HG02588 (cell line): ENCODE data around the gene PNMA8B.

ENCODE experiments used
- ATAC-seq: cut with Tn5 transposase; IDR thresholded peaks from one replicate; pipeline ENCODE4 v1.9.1; 2021; ENCODE audit warnings: mild to moderate bottlenecking, moderate library complexity; ENCODE audit not compliant: unreplicated experiment

PNMA8B gene

DNA sequence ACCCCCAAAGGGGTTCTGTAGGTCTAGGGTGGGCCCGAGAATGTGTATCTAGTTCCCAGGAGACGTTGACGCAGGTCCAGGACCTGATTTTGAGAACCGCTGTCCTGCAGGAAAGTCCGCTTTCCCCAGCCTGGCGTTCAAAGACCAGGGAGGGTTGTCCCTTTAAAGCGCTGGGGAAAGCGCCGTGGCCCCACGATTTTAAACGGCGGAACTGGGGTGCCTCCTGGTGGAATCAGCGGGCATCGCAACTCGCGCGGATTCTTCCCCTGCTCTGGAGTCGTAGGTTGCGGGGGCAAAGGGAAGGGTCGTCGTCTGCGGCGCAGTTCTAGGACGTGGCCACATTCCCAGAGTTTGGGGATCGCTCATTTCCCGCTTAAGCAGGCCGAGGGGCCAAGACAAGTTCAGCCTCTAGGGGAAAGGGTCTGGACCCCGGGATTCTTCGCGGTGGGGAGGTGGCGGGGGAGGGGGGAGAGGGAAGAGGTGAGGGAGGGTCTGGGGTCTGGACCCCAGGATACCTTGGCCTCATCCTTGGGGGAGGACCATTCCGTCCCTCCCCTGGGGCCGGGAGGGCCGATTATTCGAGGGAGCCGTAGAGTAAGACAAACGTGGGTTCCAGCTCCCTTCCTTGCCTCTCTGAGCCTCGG lies 7.7 kb downstream of the PNMA8B start:
- ATAC-seq: no peak

DNA sequence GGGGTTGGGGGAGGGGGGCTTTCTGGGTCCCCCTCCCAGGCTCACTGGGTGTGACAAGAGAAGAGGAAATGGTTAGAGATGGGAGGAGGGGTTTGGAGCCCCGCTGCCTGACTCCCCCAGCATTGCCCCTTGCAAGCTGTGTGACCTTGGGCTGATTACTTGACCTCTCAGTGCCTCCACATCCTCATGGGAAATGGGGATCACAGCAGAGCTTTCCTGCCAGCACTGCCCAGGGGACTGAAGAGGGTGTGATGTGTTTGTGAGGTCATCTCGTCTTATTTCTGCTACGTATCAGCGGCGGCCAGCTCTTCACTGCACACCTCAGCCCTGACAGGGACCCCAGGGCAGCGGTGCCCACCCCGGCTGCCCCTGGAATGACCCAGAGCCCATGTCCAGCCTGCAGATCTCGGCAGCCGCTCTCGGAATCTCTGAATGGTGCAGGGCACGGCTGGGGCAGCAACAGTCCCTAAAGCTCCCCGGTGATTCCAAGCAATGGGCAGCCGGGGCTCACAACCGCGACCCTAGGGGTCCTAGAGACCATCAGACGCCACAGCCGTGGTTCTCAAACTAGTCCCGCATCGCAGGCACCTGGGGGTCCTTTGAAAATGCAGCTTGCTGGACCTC lies 8.4 kb downstream of the PNMA8B start:
- no peak for ATAC-seq

DNA sequence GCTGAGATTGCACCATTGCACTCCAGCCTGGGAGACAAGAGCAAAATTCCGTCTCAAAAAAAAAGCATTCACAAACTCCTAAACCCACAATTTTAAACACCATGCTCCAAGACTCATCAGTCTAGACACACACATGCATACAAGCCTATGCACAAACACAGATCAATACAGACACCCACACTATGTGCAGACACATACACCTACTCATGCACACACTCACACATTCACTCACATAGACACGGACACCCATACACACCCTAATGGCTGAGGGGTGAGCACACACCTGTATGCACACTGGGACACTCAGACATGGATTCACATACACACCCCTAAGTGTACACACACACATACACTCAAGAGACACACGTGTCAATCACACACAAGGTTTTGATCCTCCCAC lies 9.3 kb downstream of the PNMA8B start:
- ATAC-seq: no peak

DNA sequence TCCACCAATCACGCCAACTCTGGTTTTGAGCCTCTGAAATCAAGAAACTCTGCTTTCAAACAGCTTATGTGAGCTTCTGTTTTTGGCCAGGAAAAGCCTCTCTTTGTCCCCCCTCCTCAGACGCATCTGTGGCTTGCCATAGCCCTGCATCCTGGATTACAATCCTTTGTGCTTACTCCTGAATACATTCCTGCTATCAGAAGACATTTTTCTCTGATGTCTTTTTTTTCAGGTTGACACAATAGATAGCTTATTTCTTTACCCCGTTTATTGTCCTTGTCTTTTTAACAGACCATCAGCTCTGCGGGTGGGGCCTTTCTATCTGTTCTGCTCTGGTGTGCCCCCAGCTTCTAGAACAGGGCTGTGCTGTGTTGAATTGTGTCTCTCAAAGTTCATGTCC lies 11.0 kb downstream of the PNMA8B start:
- ATAC-seq: no peak

DNA sequence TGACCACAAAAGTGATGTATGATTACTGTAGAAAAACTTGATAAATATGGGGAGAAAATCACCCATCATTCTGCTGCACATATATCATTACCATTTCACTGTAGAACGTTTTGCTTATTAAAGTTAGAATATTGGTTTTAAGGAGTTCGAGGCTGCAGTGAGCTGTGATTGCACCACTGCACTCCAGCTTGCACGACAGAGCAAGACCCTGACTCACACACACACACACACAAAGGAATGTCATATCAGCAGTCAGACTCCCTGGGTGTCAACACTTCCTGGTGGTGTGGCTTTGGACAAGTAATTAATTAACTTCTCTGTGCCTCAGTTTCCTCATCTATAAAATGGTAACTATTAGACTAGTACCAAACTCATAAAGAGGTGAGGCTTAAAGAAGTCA lies 13.0 kb downstream of the PNMA8B start:
- ATAC-seq: no peak

- ATAC-seq: no peak
Observed at GRCh38 chr19:46481947-46482346, 13.7 kb downstream of the PNMA8B start.

DNA sequence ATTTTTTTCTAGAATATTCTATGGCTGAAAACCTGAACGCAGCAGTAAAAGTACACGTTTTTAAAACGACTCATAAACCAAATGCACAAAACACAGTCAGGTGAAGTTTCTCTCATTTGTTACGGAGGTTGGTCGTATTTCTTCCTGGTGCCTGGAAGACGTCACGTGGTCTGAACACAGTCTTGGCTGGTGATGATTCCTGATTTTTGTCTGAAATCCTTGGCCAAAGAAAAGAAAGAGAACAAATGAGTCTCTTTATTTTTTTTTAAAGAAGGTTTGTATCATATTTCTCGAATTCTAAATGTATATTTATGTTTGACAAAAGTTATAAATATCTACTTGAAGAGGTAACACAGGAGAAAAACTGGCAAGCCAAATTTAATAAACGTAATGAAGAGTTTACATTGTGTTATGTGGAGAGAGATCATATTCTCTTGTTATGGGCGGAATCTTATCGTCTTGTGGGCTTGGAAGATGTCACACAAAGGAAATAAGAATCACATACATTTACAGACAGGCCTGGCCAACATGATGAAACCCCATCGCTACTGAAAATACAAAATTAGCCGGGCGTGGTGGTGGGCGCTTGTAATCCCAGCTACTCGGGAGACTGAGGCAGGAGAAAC lies 14.3 kb downstream of the PNMA8B start:
- ATAC-seq: no peak

GRCh38 chr19:46480415-46480814 lies 15.3 kb downstream of the PNMA8B start:
- no peak for ATAC-seq

GRCh38 chr19:46478356-46478986 lies 17.2 kb downstream of the PNMA8B start:
- no peak for ATAC-seq

DNA sequence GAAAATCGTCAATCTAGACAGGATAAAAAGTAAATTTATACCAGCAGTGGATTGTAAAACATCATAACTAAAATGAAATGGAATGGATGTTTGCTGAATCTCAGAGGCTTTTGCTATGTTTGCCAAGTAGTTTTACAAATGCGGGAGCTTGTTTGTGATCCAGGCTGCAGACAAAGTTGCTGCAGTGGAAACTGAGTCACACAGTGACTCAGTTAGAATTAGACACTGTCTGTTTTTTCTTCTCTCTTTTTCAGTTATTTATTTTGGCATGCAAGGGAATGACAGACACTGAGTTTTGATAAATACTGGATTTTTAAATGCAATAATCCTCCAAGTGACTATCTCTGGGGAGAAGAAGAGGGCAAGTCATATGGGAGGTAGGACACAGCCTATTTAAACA lies 19.7 kb downstream of the PNMA8B start:
- no peak for ATAC-seq

DNA sequence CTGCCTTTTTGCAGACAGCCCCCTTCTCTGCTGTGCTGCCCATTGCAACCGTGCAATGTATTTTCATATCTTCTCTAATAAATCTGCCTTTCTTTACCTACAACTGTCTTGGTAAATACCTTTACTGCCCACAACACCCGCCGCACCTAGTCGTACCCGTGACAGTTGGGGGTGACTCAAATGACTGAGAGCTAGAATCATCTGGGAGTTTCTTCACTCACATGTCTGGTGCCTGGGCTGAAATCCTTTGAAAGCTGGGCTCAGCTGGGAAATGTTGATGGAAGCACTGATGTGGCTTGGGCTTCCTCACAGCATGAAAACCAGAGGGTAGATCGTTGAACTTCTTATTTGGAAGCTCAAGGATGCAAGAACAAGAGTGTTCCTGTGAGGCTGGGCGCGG lies 21.5 kb downstream of the PNMA8B start:
- ATAC-seq: no peak

DNA sequence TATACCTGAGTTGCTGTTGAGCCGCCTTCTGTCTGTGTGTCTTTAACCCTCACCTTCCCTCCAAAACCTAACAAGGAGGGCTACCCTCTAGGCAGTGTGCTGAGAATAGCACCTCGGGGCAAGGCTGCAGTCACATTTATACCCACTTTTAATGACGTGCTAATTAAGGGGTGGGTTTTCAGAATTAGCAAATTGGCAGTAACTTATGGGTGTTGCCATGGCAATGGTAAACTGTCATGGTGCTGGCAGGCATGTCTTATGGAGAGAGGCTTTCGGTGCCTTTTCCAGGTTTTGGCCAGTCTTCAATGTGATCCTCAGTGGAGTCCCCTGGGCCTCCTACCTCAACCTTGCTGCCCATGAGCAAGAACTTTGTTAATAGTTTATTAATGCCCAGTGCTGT lies 23.1 kb downstream of the PNMA8B start:
- ATAC-seq: no peak

DNA sequence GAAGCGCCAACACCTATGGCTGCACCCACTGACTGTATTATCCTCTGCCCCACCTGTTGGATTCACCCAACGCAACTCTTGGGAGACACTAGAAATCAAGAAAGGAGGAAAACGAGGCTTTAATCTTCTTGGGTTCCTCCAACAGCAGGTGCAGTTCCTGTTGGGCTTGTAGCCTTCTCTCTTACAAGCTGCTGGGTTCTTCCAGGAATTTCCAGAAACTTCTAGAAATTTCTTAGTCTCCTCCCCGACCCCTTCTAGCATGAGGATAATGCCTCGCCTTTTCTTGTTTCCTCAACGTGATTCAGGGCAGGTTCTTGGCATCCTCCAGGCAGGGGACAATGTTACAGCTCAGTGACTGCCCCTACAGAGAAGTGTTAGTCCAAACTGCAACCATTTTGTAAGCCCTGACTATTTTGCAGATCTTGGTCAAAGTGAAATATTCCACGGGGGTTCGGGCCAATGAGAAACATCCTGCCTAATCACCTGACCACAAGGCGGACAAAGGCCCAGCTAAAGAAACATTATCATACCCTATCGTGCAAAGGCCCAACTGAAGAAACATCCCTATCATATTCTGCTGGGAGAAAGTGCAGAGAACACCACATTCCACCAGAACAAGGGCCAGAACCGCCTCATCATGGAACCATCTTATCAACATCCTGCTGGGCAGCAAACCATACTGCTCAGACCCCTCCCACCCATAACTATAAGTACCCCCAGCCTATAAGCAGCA lies 23.7 kb downstream of the PNMA8B start:
- no peak for ATAC-seq

- no peak for ATAC-seq
Observed at GRCh38 chr19:46471116-46471733, 24.4 kb downstream of the PNMA8B start, which contains the start of gene PNMA8A. TSS of gene PNMA8A (minus strand) at chr19:46471563. CDS start at chr19:46471035, 528 bp downstream.

- no peak for ATAC-seq
Observed at GRCh38 chr19:46470376-46470775, 25.3 kb downstream of the PNMA8B start.

GRCh38 chr19:46469541-46470185 lies 26.0 kb downstream of the PNMA8B start:
- ATAC-seq: no peak

- no peak for ATAC-seq
Observed at GRCh38 chr19:46466536-46467196, 29.0 kb downstream of the PNMA8B start.

DNA sequence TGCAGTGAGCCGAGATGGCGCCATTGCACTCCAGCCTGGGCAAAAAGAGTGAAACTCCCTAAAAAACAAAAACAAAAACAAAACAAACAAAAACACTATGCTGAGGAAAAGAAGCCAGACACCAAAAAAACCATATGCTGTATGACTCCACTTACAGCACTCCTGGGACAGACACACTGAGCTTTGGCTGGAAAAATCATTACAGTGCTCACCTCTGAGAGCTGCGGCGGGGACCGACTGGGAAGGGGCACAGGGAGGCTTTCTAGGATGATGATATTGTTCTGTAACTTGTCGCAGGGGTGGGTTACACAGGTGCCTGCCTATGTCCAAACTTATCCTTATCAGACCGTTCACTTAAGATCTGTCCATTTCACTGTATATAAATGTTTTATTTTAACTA lies 32.2 kb downstream of the PNMA8B start:
- no peak for ATAC-seq

GRCh38 chr19:46461537-46461936 lies 34.1 kb downstream of the PNMA8B start:
- ATAC-seq: no peak

DNA sequence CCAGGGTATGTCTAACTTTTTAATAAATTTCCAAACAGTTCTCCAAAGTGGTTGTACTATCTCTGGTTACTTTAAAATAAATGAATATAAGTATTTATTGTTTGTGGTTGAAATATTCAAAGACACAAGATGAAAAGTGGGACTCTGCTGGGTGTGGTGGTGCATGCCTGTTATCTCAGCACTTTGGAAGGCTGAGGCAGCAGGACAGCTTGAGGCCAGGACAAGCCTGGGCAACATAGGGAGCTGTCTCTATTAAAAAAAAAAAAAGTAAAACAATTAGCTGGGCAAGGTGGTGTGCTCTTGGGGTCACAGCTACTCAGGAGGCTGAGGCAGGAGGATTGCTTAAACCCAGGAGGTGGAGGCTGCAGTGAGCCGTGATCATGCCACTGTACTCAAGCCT lies 34.7 kb downstream of the PNMA8B start:
- no peak for ATAC-seq
